Activated T-cell treated with anti-CD3 and anti-CD28 coated beads, Interleukin-2, amount 50 U/mL, for 4 hours (primary cell): Measurements from ENCODE around the gene PPIF. TPM values are rescaled to one million over a fixed set of nuclear protein-coding genes. Genes with fewer than 3 reads are reported as not detected.

ENCODE experiments used
- ATAC-seq, 2 donors: fragments of 200-7000 bp; cut with Tn5 transposase; one replicate each; pipeline ENCODE4 v1.10.0; 2021
- DNase-seq: peaks from one replicate; pipeline ENCODE4 v3.0.0-alpha.2; 2020
- H3K27me3 Mint-ChIP-seq: one replicate; pipeline ENCODE4 v1.8.0; 2021; ENCODE audit warnings: low read depth, mixed read lengths
- H3K36me3 Mint-ChIP-seq: one replicate; pipeline ENCODE4 v1.8.0; 2022; ENCODE audit warnings: mixed read lengths; ENCODE audit not compliant: insufficient read depth
- H3K4me1 Mint-ChIP-seq: one replicate; pipeline ENCODE4 v1.8.0; 2021; ENCODE audit warnings: low read depth, mixed read lengths
- H3K4me3 Mint-ChIP-seq: one replicate; pipeline ENCODE4 v1.8.0; 2021; ENCODE audit warnings: mild to moderate bottlenecking, moderate library complexity, mixed read lengths
- H3K9me3 Mint-ChIP-seq: one replicate; pipeline ENCODE4 v1.8.0; 2021; ENCODE audit warnings: mixed read lengths
- total RNA-seq, 3 donors: library from RNA; stranded (reverse); gene quantifications; one replicate each; pipeline ENCODE4 v1.2.1, GENCODE V29; 2021

The PPIF gene
- total RNA-seq, 3 donors from 2014 or later = 199 to 232 (median 203) TPM

DNA sequence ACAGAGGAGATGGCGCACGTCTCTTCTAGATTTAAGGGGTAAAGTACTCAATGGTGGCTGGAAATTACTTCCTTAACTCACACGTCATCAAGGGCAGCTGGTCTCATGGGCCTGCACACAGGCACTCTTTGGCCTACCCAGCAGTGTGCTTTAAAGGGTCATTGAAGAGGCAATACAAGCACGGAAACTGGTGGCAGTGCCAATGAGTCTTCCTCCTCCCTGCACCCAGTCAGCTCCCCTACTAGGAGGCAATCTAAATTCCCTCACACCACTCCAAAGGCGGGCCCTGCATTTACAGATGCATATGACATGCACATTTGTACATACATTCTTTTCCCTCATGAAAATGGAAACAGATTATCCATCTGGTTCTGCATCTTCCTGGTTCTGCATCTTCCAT, 47.4 kb downstream of the PPIF start:
- Mint-ChIP-seq H3K9me3 (no peaks in the 10 kb centered on the region), H3K4me3 (no peak overlapping the region)
- no peak for ATAC-seq

DNA sequence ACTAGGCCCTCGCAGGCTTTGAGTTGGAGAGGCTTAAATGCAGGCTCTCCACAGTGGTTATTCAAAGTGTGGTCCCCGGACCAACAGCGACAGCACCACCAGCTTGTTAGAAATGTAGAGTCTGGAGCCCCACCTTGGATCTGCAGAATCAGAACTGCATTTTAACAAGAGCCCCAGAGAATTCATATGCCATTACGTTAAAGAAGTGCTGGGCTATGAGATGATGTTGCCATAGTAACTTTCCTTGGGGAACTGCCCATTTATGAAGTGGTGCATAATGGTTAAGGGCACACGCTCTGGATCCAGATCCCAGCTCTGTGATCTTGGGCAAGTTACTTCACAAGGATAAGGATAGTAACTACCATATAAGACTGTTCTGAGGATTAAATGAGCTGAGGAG, 49.3 kb downstream of the PPIF start:
- ATAC-seq (no peak), DNase-seq (no peak)
- H3K27me3 Mint-ChIP-seq = no peaks in the 10 kb centered on the region
- H3K4me3 Mint-ChIP-seq = no peak overlapping the region
- no peaks in the 10 kb centered on the region for H3K9me3 Mint-ChIP-seq
- no peaks in the 10 kb centered on the region for H3K36me3 Mint-ChIP-seq
- no peaks in the 10 kb centered on the region for H3K4me1 Mint-ChIP-seq

More for the DNA sequence above, 47.4 kb downstream of the PPIF start:
- Mint-ChIP-seq H3K27me3 (no peaks in the 10 kb centered on the region), H3K4me1 (no peaks in the 10 kb centered on the region), H3K36me3 (no peaks in the 10 kb centered on the region)
- DNase-seq = no peak

- no peak overlapping the region for H3K4me3 Mint-ChIP-seq
- no peaks in the 10 kb centered on the region for H3K9me3 Mint-ChIP-seq
- DNase-seq (no peak), ATAC-seq (no peak)
- H3K27me3 Mint-ChIP-seq = no peaks in the 10 kb centered on the region
- H3K4me1 Mint-ChIP-seq = no peaks in the 10 kb centered on the region
- no peaks in the 10 kb centered on the region for H3K36me3 Mint-ChIP-seq
Measured at GRCh38 chr10:79397051-79397450, 49.8 kb downstream of the PPIF start.

DNA sequence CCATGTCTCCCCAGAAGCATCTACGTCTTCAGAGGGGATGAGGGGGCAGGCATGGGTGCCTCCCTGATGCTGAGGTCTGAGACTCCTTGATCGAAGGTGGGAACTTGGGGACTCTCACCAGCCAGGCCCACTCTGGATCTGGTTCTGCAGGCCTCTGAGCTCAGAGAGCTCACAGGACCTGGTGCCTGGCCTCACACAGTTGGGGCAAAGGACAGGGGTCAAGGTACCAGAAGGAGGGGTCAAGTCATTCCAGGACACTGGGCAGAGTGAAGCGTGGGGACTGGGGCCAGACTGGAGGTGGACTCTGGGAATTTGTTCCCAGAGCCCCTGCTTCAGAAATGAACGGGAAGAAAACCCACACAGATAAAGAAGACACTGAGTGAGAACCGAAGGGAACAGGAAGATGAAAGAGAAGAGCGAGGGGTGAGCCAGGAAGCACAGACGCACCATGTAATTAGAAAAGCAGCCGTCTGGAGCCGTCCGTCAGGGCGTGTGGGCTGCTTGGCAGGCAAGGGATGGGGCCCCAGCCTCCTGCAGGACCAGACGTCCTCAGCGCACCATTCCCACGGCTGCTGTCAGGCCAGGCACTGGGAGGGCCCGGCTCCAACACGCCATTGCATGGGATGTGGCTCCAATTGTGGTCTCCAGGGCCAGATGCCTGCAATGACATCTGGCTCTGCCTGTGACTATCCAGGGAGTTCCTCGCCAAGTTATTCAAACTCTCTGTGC, 50.5 kb downstream of the PPIF start:
- DNase-seq (no peak), ATAC-seq (no peak)
- Mint-ChIP-seq H3K4me3 (no peak overlapping the region), H3K4me1 (no peaks in the 10 kb centered on the region), H3K27me3 (no peaks in the 10 kb centered on the region), H3K36me3 (no peaks in the 10 kb centered on the region), H3K9me3 (no peaks in the 10 kb centered on the region)

GRCh38 chr10:79398642-79399041, 51.4 kb downstream of the PPIF start:
- no peaks in the 10 kb centered on the region for H3K9me3 Mint-ChIP-seq
- no peak overlapping the region for H3K4me3 Mint-ChIP-seq
- ATAC-seq (no peak), DNase-seq (no peak)
- H3K27me3 Mint-ChIP-seq = no peaks in the 10 kb centered on the region
- no peaks in the 10 kb centered on the region for H3K36me3 Mint-ChIP-seq
- H3K4me1 Mint-ChIP-seq = no peaks in the 10 kb centered on the region

- ATAC-seq (no peak), DNase-seq (no peak)
- H3K27me3 Mint-ChIP-seq = no peaks in the 10 kb centered on the region
- H3K9me3 Mint-ChIP-seq = no peaks in the 10 kb centered on the region
- H3K4me1 Mint-ChIP-seq = no peaks in the 10 kb centered on the region
- no peaks in the 10 kb centered on the region for H3K36me3 Mint-ChIP-seq
- H3K4me3 Mint-ChIP-seq = no peak overlapping the region
Measured at GRCh38 chr10:79399223-79399831, 52.1 kb downstream of the PPIF start.

DNA sequence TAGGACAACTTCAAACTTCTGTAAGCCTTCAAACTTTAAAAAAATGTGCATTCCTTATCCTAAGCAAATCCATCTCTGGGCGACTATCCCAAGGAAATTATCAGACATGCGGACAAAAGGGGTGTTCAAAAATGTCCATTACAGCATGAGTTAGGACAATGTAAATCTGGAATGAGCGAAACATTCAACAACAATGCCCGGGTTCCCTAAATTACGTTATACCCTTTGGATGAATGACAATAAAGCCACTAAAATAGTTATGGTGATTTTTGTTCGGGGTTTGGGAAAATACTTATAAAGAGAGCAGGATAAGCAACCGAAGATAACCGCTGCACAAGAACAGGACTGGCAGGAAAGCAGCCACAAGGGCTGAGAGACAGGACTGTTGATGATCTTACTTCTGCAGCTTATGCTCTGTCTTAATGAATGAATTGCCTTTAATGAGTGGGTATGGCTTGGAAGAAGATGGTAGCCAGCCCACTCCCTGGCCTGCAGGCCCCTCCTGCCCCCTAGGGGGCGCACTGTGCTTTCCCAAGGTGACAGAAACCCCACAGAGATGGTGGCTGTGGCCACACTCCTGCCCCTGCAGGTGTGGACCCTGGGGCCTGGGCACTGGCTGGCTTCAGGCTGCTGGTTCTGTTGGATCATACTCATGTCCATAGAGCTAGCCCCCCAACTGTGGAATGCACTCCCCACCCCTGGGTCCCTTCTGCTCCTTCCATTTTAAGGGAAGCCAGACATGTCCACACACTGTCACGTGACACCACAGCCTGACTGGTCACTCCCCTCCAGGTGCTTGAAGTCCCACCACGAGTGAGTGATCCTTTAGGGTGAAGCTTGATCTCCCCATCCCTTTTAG, 53.1 kb downstream of the PPIF start:
- no peaks in the 10 kb centered on the region for H3K9me3 Mint-ChIP-seq
- no peaks in the 10 kb centered on the region for H3K27me3 Mint-ChIP-seq
- H3K4me1 Mint-ChIP-seq = no peaks in the 10 kb centered on the region
- no peaks in the 10 kb centered on the region for H3K36me3 Mint-ChIP-seq
- DNase-seq (peak; percentile 35), ATAC-seq (peak in 1 of 2 donors; percentile 48)
- no peak overlapping the region for H3K4me3 Mint-ChIP-seq

DNA sequence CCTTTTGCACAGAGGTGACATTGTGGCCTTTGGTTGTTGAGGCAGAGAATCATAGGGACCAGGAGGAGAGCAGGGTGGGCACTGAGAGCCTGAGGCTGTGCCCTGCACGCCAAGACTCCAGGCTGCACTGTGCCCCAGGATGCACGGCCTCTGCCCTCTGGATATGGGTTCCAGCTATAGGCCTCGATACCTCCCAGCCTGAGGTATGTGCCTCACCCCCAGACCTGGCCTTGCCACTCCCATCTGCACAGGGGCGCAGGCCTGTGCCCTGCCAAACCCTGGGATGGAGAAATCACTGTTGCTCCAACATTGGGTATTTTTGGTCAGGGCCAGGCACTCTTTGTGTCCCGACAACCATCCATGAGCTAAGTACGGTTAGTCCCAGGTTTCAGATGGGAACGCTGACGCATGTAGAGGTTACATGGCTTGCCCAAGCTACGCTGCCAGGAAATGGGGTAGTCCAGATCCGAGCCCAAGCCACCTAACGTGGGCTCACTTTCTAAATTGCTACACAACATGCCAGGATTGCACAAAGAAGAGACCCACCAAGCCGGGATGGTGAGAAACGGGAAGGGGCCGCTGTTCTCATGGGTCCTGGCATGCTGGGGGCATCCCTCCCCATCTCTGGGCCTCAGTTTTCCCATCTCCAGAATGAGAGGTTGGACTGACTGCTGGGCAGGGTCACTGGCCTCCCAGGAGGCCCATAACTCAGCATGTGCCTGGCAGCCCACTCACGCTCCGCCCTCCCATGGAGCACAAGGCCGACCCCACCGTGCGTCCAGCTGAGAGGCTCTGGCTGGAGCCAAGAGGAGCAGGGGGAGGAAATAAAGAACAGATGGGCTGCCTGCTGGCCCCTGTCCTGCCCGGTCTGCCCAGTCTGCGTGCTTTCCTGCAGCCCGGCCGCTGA, 54.0 kb downstream of the PPIF start:
- H3K4me1 Mint-ChIP-seq = no peaks in the 10 kb centered on the region
- H3K9me3 Mint-ChIP-seq = no peaks in the 10 kb centered on the region
- ATAC-seq = no peak
- DNase-seq = no peak
- H3K4me3 Mint-ChIP-seq = no peak overlapping the region
- no peaks in the 10 kb centered on the region for H3K36me3 Mint-ChIP-seq
- no peaks in the 10 kb centered on the region for H3K27me3 Mint-ChIP-seq

GRCh38 chr10:79402625-79402946, 55.3 kb downstream of the PPIF start:
- H3K4me3 Mint-ChIP-seq = no peak overlapping the region
- no peaks in the 10 kb centered on the region for H3K4me1 Mint-ChIP-seq
- no peak for ATAC-seq
- H3K27me3 Mint-ChIP-seq = no peaks in the 10 kb centered on the region
- H3K36me3 Mint-ChIP-seq = no peaks in the 10 kb centered on the region
- no peak for DNase-seq
- H3K9me3 Mint-ChIP-seq = no peaks in the 10 kb centered on the region

DNA sequence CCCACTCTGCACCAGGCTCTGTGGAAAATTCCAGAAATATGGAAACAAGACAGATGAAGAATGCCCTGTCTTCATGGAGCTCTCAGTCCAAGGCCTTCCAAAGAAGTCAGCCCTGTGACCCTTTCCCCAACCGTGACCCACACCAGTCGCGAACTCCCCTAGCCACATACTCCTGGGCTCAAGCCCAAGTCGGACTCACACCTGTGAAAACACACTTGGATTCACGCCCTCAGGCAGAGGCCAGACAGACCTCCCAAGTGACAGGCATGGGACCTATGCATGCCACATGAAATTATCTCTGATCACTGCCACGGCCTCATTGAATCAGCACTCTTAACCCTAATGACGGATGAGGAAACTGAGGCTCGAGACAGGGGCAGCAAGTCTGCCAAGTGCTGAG, 55.7 kb downstream of the PPIF start:
- Mint-ChIP-seq H3K4me3 (no peak overlapping the region), H3K9me3 (no peaks in the 10 kb centered on the region), H3K36me3 (no peaks in the 10 kb centered on the region), H3K27me3 (no peaks in the 10 kb centered on the region), H3K4me1 (no peaks in the 10 kb centered on the region)
- ATAC-seq (no peak), DNase-seq (no peak)

DNA sequence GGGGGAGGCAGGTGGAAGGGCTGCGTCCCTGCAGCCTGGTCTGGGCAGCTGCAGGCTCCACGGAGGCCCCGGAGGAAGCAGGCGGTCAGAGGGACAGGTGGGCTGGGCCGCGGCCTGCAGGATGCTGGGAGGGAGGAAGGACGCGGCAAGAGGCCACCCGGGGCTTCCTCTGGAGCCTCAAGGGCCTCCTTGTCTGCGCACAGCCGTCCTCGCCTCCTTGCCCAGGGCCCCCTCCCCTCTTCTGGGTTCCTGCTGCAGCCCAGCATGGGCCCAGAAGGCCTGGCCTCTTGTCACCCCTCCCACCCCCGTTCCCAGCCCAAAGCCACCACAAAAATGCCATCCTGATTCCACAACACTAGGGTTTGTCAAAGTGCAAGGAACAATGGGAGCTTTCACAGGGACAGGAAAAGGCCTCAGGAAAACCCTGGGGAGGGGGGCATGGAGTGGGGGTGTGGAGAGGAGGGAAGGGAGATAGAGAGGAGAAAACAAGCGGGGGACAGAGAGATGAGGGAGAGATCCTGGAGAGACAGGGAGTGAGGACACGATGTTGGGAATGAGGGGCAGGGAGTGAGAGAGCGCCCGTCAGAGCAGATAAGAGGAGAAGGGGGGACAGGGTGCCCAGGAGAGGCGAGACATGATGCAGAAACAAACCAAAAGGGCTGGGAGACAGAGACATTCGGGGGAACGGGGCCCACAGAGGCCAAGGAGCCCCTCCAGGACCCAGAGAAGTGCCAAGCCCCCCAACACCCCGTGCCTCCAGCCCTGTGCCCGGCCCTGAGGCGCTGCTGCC, 56.4 kb downstream of the PPIF start:
- Mint-ChIP-seq H3K36me3 (no peaks in the 10 kb centered on the region), H3K4me3 (no peak overlapping the region), H3K27me3 (no peaks in the 10 kb centered on the region), H3K9me3 (no peaks in the 10 kb centered on the region), H3K4me1 (no peaks in the 10 kb centered on the region)
- ATAC-seq = no peak
- DNase-seq = no peak

DNA sequence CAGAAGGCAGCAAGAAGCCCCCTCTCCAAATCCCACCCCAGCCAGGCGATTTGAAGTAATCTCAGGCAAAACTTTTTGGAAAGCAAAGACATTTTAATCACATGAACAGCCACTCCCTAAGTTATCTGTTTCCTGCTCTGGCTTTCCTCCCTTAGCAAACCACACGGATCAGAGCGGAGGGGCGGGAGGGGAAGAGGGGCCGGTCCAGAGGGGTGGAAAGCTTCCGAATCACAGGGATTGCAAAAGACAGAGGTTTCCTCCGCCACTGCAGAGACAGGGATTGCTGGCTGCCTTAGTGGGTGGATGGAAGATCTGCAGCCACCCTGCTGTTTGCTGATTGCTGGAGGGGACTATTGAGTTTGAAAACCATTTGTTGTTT, 57.0 kb downstream of the PPIF start:
- Mint-ChIP-seq H3K9me3 (no peaks in the 10 kb centered on the region), H3K4me1 (no peaks in the 10 kb centered on the region), H3K27me3 (no peaks in the 10 kb centered on the region), H3K36me3 (no peaks in the 10 kb centered on the region), H3K4me3 (no peak overlapping the region)
- ATAC-seq (no peak), DNase-seq (no peak)

DNA sequence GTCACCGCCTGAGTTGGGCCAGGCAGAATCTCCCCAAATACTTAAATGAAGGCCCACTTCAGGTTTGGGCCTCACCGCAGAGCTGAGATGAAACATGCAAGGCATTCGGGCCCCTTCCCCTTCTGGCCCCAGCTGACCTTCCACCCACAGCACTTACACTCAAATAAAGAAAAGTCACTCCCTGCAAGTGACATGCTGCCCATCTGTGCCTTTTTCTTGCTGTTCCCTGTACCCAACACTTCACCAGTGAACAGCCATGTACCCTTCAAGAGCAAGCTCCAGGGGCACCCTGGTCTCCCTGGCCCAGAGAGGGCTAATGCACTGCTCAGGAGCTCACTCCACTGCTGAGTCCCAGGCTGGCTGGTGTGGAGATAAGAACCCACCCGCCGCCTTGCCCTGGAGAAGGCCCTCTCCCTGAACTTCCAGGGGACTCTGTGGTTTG, 57.4 kb downstream of the PPIF start:
- Mint-ChIP-seq H3K4me3 (no peak overlapping the region), H3K9me3 (no peaks in the 10 kb centered on the region), H3K27me3 (no peaks in the 10 kb centered on the region), H3K4me1 (no peaks in the 10 kb centered on the region), H3K36me3 (no peaks in the 10 kb centered on the region)
- ATAC-seq (no peak), DNase-seq (no peak)
